Mesodermal cell (in vitro differentiated cells): ENCODE data around the gene CPAMD8.

Source experiments
- H3K27ac ChIP-seq: 2 replicates; pipeline ENCODE4 v1.7.0; 2013; ENCODE audit warnings: mild to moderate bottlenecking, low read depth, low read length, moderate library complexity; ENCODE audit not compliant: severe bottlenecking
- H3K36me3 ChIP-seq: 2 replicates; pipeline ENCODE4 v1.7.1; 2013; ENCODE audit warnings: mild to moderate bottlenecking, low read length, moderate library complexity; ENCODE audit not compliant: control insufficient read depth, insufficient read depth
- H3K4me1 ChIP-seq: one replicate; pipeline ENCODE4 v1.7.1; 2013; ENCODE audit warnings: mild to moderate bottlenecking, low read length; ENCODE audit not compliant: insufficient read depth, control insufficient read depth, poor library complexity, severe bottlenecking
- H3K4me3 ChIP-seq: 2 replicates; pipeline ENCODE4 v1.7.0; 2013; ENCODE audit warnings: low read length, control low read depth, mild to moderate bottlenecking; ENCODE audit not compliant: insufficient read depth, poor library complexity, severe bottlenecking; ENCODE audit errors: extremely low read depth
- H3K9me3 ChIP-seq: 2 replicates; pipeline ENCODE4 v1.7.1; 2013; ENCODE audit warnings: mild to moderate bottlenecking, low read length, moderate library complexity; ENCODE audit not compliant: control insufficient read depth
- WGBS, 2 experiments: methylation state at CpG; one replicate each; pipeline ENCODE4 v1.1.5; 2013; ENCODE audit warnings: missing lambda C conversion rate in 2 of 2; ENCODE audit not compliant: insufficient coverage in 2 of 2; 5-methylcytosine and 5-hydroxymethylcytosine counted together

Gene CPAMD8

GRCh38 chr19:16902545-16902944, 124.1 kb downstream of the CPAMD8 start:
- Histone ChIP-seq H3K27ac (no peak overlapping the region), H3K9me3 (no peaks in the 10 kb centered on the region), H3K4me1 (no peaks in the 10 kb centered on the region), H3K4me3 (no peak overlapping the region), H3K36me3 (no peaks in the 10 kb centered on the region)
- 90 to 96% methylated on average over 11 to 12 of the region's 12 CpGs for WGBS, 2 experiments

- WGBS, 2 experiments = 91% methylated on average over 17 to 18 of the region's 19 CpGs
- Histone ChIP-seq H3K9me3 (no peaks in the 10 kb centered on the region), H3K27ac (no peak overlapping the region), H3K4me1 (no peaks in the 10 kb centered on the region), H3K36me3 (no peaks in the 10 kb centered on the region), H3K4me3 (no peak overlapping the region)
Observed at GRCh38 chr19:16901491-16902175, 125.0 kb downstream of the CPAMD8 start.

GRCh38 chr19:16899566-16900075, 127.0 kb downstream of the CPAMD8 start:
- 18 to 39% methylated on average over 4 to 7 of the region's 7 CpGs for WGBS, 2 experiments

GRCh38 chr19:16898361-16899015, 128.1 kb downstream of the CPAMD8 start:
- no peaks in the 10 kb centered on the region for H3K9me3 ChIP-seq
- no peaks in the 10 kb centered on the region for H3K4me1 ChIP-seq
- WGBS, 2 experiments = 85 to 94% methylated on average over 11 to 12 of the region's 12 CpGs
- no peak overlapping the region for H3K27ac ChIP-seq
- no peak overlapping the region for H3K4me3 ChIP-seq
- H3K36me3 ChIP-seq = no peaks in the 10 kb centered on the region

More at GRCh38 chr19:16899566-16900075, 127.0 kb downstream of the CPAMD8 start:
- no peaks in the 10 kb centered on the region for H3K4me1 ChIP-seq
- H3K4me3 ChIP-seq = no peak overlapping the region
- H3K27ac ChIP-seq = no peak overlapping the region
- no peaks in the 10 kb centered on the region for H3K9me3 ChIP-seq
- H3K36me3 ChIP-seq = no peaks in the 10 kb centered on the region

GRCh38 chr19:16897856-16898161, 128.8 kb downstream of the CPAMD8 start:
- Histone ChIP-seq H3K4me3 (peak overlapping the region; percentile 57), H3K4me1 (no peaks in the 10 kb centered on the region), H3K36me3 (no peaks in the 10 kb centered on the region), H3K9me3 (no peaks in the 10 kb centered on the region), H3K27ac (no peak overlapping the region)
- 6 to 11% methylated on average over 20 to 28 of the region's 30 CpGs for WGBS, 2 experiments

GRCh38 chr19:16897029-16897855, 129.4 kb downstream of the CPAMD8 start:
- no peaks in the 10 kb centered on the region for H3K4me1 ChIP-seq
- 2 to 3% methylated on average over 22 to 35 of the region's 68 CpGs for WGBS, 2 experiments
- peak overlapping the region; percentile 57 for H3K4me3 ChIP-seq
- no peak overlapping the region for H3K27ac ChIP-seq
- no peaks in the 10 kb centered on the region for H3K9me3 ChIP-seq
- H3K36me3 ChIP-seq = no peaks in the 10 kb centered on the region

- H3K36me3 ChIP-seq = no peaks in the 10 kb centered on the region
- H3K4me1 ChIP-seq = no peaks in the 10 kb centered on the region
- H3K4me3 ChIP-seq = peak overlapping the region; percentile 48
- H3K27ac ChIP-seq = no peak overlapping the region
- WGBS, 2 experiments = 4 to 5% methylated on average over 38 to 46 of the region's 66 CpGs
- H3K9me3 ChIP-seq = no peaks in the 10 kb centered on the region
Observed at GRCh38 chr19:16896146-16897028, 130.2 kb downstream of the CPAMD8 start.

- Histone ChIP-seq H3K4me3 (peak overlapping the region; percentile 48), H3K9me3 (no peaks in the 10 kb centered on the region), H3K36me3 (no peaks in the 10 kb centered on the region), H3K4me1 (no peaks in the 10 kb centered on the region), H3K27ac (no peak overlapping the region)
- 43% methylated on average over 6 of the region's 30 CpGs; no CpG with 5 or more reads in 1 of the 2 experiments for WGBS, 2 experiments
Observed at GRCh38 chr19:16895467-16896145, 131.0 kb downstream of the CPAMD8 start.

GRCh38 chr19:16894080-16894479, 132.5 kb downstream of the CPAMD8 start:
- no peaks in the 10 kb centered on the region for H3K4me1 ChIP-seq
- H3K36me3 ChIP-seq = no peaks in the 10 kb centered on the region
- H3K9me3 ChIP-seq = no peaks in the 10 kb centered on the region
- 78 to 81% methylated on average over 5 of the region's 7 CpGs for WGBS, 2 experiments
- H3K4me3 ChIP-seq = no peak overlapping the region
- no peak overlapping the region for H3K27ac ChIP-seq

GRCh38 chr19:16893686-16893989, 133.0 kb downstream of the CPAMD8 start:
- Histone ChIP-seq H3K9me3 (no peaks in the 10 kb centered on the region), H3K4me3 (no peak overlapping the region), H3K27ac (no peak overlapping the region), H3K4me1 (peaks cover 3% of the 10 kb centered on the region), H3K36me3 (no peaks in the 10 kb centered on the region)
- WGBS, 2 experiments = 78 to 88% methylated on average over 14 of the region's 14 CpGs
